A549 (cell line): ENCODE measurements around the gene MOGAT3. TPM values are rescaled to one million over a fixed set of nuclear protein-coding genes. Genes with fewer than 3 reads are reported as not detected.
A peak's percentile ranks its signal among the peaks of the same experiment; 100 is the strongest.

Source experiments
- ATAC-seq, 2 experiments: fragments of 200-7000 bp in 1 of 2; fragments of >200 bp in 1 of 2; cut with Nextera tagmentation in 1 of 2; cut with Tn5 transposase in 1 of 2; 3 replicates each; pipeline versions ENCODE4 v1.8.0 to v1.9.1; 2018 to 2020; ENCODE audit warnings: mild to moderate bottlenecking in 1 of 2, moderate library complexity in 1 of 2
- CTCF ChIA-PET: fragments of 300-600 bp; sonication (Branson Sonifier 250); formaldehyde crosslinking; extraction: SDS; loops from one replicate; lab custom pipeline; 2021; ENCODE audit warnings: antibody characterized with exemption, inconsistent platforms; lab: Yijun Ruan, JAX
- POLR2A ChIA-PET: fragments of 350-600 bp; formaldehyde crosslinking; extraction: SDS; loops from one replicate; lab custom pipeline; 2021; ENCODE audit warnings: antibody characterized with exemption, inconsistent platforms; lab: Yijun Ruan, JAX
- DNase-seq, 2 experiments: peaks; one replicate each; pipeline versions ENCODE4 v3.0.0 to v3.0.0-alpha.2; 2011 to 2016; ENCODE audit warnings: low read depth in 1 of 2, low spot score in 1 of 2
- FAIRE-seq: peaks from 2 replicates; lab custom pipeline; 2011; peaks lifted over from hg19 to GRCh38; lab: Jason Lieb, UNC
- H3K27ac ChIP-seq, 2 experiments: fragments of >200 bp; sonication (Bioruptor Twin); formaldehyde crosslinking; 3 replicates each; pipeline ENCODE4 v1.5.1; 2016 to 2017
- H3K4me1 ChIP-seq: fragments of >200 bp; sonication (Bioruptor Twin); formaldehyde crosslinking; 3 replicates; pipeline ENCODE4 v1.6.1; 2016
- H3K4me2 ChIP-seq: fragments of >200 bp; sonication (Bioruptor Twin); formaldehyde crosslinking; 3 replicates; pipeline ENCODE4 v1.6.1; 2016
- H3K4me3 ChIP-seq: fragments of >200 bp; sonication (Bioruptor Twin); formaldehyde crosslinking; 3 replicates; pipeline ENCODE4 v1.5.1; 2016
- H3K9me3 ChIP-seq: fragments of >200 bp; sonication (Bioruptor Twin); formaldehyde crosslinking; 3 replicates; pipeline ENCODE4 v1.6.1; 2016
- BHLHE40 ChIP-seq: IDR thresholded peaks from 2 replicates; pipeline ENCODE4 v1.6.1; 2012; ENCODE audit warnings: low read depth, low read length, inconsistent platforms
- CBX2 ChIP-seq: fragments of 200-600 bp; sonication (generic); IDR thresholded peaks from 2 replicates; pipeline ENCODE4 v1.6.1; 2016; ENCODE audit warnings: low read depth, mild to moderate bottlenecking, borderline replicate concordance
- EHMT2 ChIP-seq: fragments of 200-600 bp; sonication (generic); IDR thresholded peaks from 2 replicates; pipeline ENCODE4 v1.6.1; 2016; ENCODE audit warnings: antibody characterized with exemption, low read depth, mild to moderate bottlenecking, moderate library complexity
- GATA3 ChIP-seq: IDR thresholded peaks from 2 replicates; pipeline ENCODE4 v1.6.1; 2012; ENCODE audit warnings: borderline replicate concordance
- HEYL ChIP-seq: fragments of 250-450 bp; sonication (Bioruptor Pico); IDR thresholded peaks from 2 replicates; pipeline ENCODE4 v1.8.0; 2021; ENCODE audit warnings: mild to moderate bottlenecking, moderate library complexity
- HOXA7 ChIP-seq: fragments of 250-450 bp; sonication (Bioruptor Pico); IDR thresholded peaks from 2 replicates; pipeline ENCODE4 v1.5.0; 2020; ENCODE audit warnings: mild to moderate bottlenecking, moderate library complexity
- HOXB13 ChIP-seq: fragments of 250-450 bp; sonication (Bioruptor Pico); IDR thresholded peaks from 2 replicates; pipeline ENCODE4 v1.5.0; 2020; ENCODE audit warnings: low read depth, mild to moderate bottlenecking, moderate library complexity
- HOXB5 ChIP-seq: fragments of 250-450 bp; sonication (Bioruptor Pico); IDR thresholded peaks from 2 replicates; pipeline ENCODE4 v1.5.0; 2020; ENCODE audit warnings: mild to moderate bottlenecking, moderate library complexity
- JUN ChIP-seq, 2 experiments: fragments of >200 bp; sonication (Bioruptor Twin); formaldehyde crosslinking; IDR thresholded peaks; 2 replicates in 1 of 2; 3 replicates in 1 of 2; pipeline ENCODE4 v1.6.1; 2016 to 2017
- KDM5A ChIP-seq: fragments of 200-600 bp; sonication (generic); IDR thresholded peaks from 2 replicates; pipeline ENCODE4 v1.6.1; 2016; ENCODE audit warnings: antibody characterized with exemption, mild to moderate bottlenecking
- MAFK ChIP-seq: fragments of 450-650 bp; IDR thresholded peaks from 2 replicates; pipeline ENCODE4 v1.6.1; 2014; ENCODE audit not compliant: partially characterized antibody
- MYC ChIP-seq: IDR thresholded peaks from 2 replicates; pipeline ENCODE4 v1.6.1; 2012; ENCODE audit warnings: mild to moderate bottlenecking, inconsistent platforms, low read length, improper control_type of control experiment, borderline replicate concordance
- NPAS2 ChIP-seq: fragments of 250-450 bp; sonication (Bioruptor Pico); IDR thresholded peaks from 2 replicates; pipeline ENCODE4 v1.8.0; 2022; ENCODE audit warnings: mild to moderate bottlenecking, moderate library complexity, borderline replicate concordance
- RCOR1 ChIP-seq: fragments of 150-350 bp; IDR thresholded peaks from 2 replicates; pipeline ENCODE4 v1.6.1; 2014; ENCODE audit warnings: antibody characterized with exemption, low read length, low read depth
- TFCP2L1 ChIP-seq: fragments of 250-450 bp; sonication (Bioruptor Pico); IDR thresholded peaks from 2 replicates; pipeline ENCODE4 v1.5.0; 2021; ENCODE audit warnings: mild to moderate bottlenecking
- TP53 ChIP-seq: fragments of 250-450 bp; sonication (Bioruptor Pico); IDR thresholded peaks from 2 replicates; pipeline ENCODE4 v1.5.0; 2021; ENCODE audit warnings: mild to moderate bottlenecking, moderate library complexity
- USF2 ChIP-seq: fragments of 450-650 bp; IDR thresholded peaks from 2 replicates; pipeline ENCODE4 v1.6.1; 2014; ENCODE audit warnings: antibody characterized with exemption
- ZSCAN20 ChIP-seq: fragments of 250-450 bp; sonication (Bioruptor Pico); IDR thresholded peaks from 2 replicates; pipeline ENCODE4 v1.8.0; 2022; ENCODE audit warnings: mild to moderate bottlenecking, moderate library complexity
- WGBS: methylation state at CpG from one replicate; pipeline ENCODE4 v1.1.6; 2017; ENCODE audit errors: missing lambda C conversion rate; 5-methylcytosine and 5-hydroxymethylcytosine counted together
- polyA plus RNA-seq, 4 experiments: library from polyadenylated mRNA; depleted of rRNA in 3 of 4; stranded (reverse); fragments of >200 nt; fragmentation: RNase III in 1 of 4; extraction: RNeasy Plus Mini Kit Qiagen cat#74134 plus additional on column Dnase treatment in 1 of 4; gene quantifications; 2 replicates in 3 of 4; 3 replicates in 1 of 4; pipeline ENCODE4 v1.2.3, GENCODE V29; 2011 to 2017
- TF ChIP-seq, protein P1 (sequence below): fragments of 250-450 bp; sonication (Bioruptor Pico); IDR thresholded peaks from 2 replicates; pipeline ENCODE4 v1.5.0; 2020; ENCODE audit warnings: low read depth, mild to moderate bottlenecking, moderate library complexity
- TF ChIP-seq, protein P2 (sequence below): IDR thresholded peaks from 2 replicates; pipeline ENCODE4 v1.6.1; 2012; ENCODE audit warnings: low read depth, borderline replicate concordance
- TF ChIP-seq, protein P3 (sequence below): IDR thresholded peaks from 2 replicates; pipeline ENCODE4 v1.6.1; 2012

The MOGAT3 gene
- polyA plus RNA-seq, 2 of the 4 experiments (the other 2 are of a cell fraction): 0.09 to 0.14 TPM

- TF ChIP-seq USF2 (no peak), RCOR1 (no peak), HEYL (no peak), KDM5A (no peak), MAFK (no peak)
- peak overlapping the region in 1 of 2 experiments; percentile 66; a peak in 2 of 6 replicates for H3K27ac ChIP-seq
- no peaks in the 10 kb centered on the region for H3K9me3 ChIP-seq
- CTCF ChIA-PET: interaction anchor here (2.3 to 2.8 kb wide), 3 partner anchors 23 to 72 kb away, joined by 9 to 17 read pairs (median 13); no protein-coding TSS in a partner anchor
- ATAC-seq: no peak
- no peak for DNase-seq
- POLR2A ChIA-PET: no interaction called here
- H3K4me3 ChIP-seq: peak overlapping the region; percentile 24; the same call in 2 of the 3 replicates
- 3% methylated on average over 18 of the region's 19 CpGs for WGBS
- H3K4me2 ChIP-seq: peak overlapping the region; percentile 98
- H3K4me1 ChIP-seq: peaks cover 84% of the 10 kb centered on the region
- no peak for FAIRE-seq
These were observed 33.8 kb downstream of the MOGAT3 start for GRCh38 chr7:101166909-101167644.

DNA sequence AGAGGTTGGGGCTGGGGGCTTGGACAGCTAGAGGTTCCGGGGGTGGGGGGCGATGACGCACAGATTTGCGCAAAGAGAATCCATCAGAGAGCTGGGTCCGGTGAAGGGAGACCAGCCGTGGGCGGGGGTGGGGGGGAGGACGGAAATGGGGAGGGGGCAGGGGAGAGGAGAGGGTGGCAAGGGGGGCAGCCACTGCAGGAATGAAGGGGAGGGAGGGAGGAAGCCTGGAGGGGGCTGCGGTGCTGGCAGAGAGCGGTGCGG is 34.3 kb downstream of the MOGAT3 start:
- 0% methylated on average over 3 of the region's 11 CpGs for WGBS
- Histone ChIP-seq H3K9me3 (no peaks in the 10 kb centered on the region), H3K4me3 (peak overlapping the region; percentile 41; the same call in 2 of the 3 replicates), H3K4me2 (peak overlapping the region; percentile 98), H3K4me1 (peaks cover 85% of the 10 kb centered on the region), H3K27ac (peak overlapping the region in 1 of 2 experiments; percentile 66; a peak in 3 of 6 replicates)
- ATAC-seq (no peak), FAIRE-seq (no peak), DNase-seq (no peak)
- TF ChIP-seq GATA3 (no peak), KDM5A (no peak)
- CTCF ChIA-PET: interaction anchor here (1.3 to 2.8 kb wide), 2 partner anchors 26 to 340 kb away, joined by 3 to 17 read pairs; partner anchors contain the start of gene EPHB4
- POLR2A ChIA-PET: no interaction called here

DNA sequence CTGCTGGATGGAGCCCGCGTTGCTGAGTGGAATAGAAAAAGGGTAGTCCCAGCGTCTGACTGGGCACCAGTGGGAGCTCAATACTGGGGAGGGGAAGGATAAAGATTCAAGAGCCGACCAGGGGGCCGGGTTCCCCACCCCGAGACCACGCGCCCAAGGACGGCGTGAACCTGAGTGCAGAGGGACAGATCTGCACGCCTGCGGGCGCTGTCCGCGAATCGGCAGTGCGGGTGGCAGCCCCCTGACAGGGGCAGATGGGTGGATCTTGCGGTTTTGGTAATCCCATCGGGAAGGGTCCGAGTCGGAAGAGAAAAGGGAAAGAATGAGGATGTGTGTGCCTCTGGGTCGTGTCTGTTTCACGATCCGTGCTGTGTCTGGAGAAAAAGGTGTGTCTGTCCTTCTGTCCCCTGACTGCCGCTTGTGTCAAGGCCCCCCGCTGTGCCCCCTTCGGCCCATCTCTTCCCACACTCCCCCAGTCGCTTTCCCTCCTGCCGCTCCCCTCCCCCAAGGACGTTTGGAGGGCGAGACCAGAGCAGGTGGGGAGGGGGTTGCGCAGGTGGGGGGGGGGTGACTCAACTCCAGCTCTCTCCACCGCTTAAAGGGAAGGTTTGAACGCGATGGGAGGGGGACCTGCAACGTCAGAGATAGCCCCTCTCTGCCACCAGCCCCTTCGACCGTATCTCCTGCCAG is 34.7 kb downstream of the MOGAT3 start:
- ATAC-seq (peak in 1 of 2 experiments; percentile 1; a peak in 2 of 6 replicates), FAIRE-seq (no peak)
- no peaks in the 10 kb centered on the region for H3K9me3 ChIP-seq
- CTCF ChIA-PET: interaction anchor here (0.8 to 16.1 kb wide), 5 partner anchors 12 to 339 kb away, joined by 3 to 235 read pairs (median 5); partner anchors contain the start of gene EPHB4
- peak overlapping the region; percentile 9 to 66; a peak in 4 of 6 replicates for H3K27ac ChIP-seq
- H3K4me3 ChIP-seq: peak overlapping the region; percentile 41
- peak overlapping the region; percentile 98 for H3K4me2 ChIP-seq
- 10% methylated on average over 27 of the region's 38 CpGs for whole genome bisulfite sequencing
- TF ChIP-seq TFCP2L1 (CRISPR knock-in tag): no peak
- TF ChIP-seq, protein P1, sequence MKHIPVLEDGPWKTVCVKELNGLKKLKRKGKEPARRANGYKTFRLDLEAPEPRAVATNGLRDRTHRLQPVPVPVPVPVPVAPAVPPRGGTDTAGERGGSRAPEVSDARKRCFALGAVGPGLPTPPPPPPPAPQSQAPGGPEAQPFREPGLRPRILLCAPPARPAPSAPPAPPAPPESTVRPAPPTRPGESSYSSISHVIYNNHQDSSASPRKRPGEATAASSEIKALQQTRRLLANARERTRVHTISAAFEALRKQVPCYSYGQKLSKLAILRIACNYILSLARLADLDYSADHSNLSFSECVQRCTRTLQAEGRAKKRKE (CRISPR knock-in tag): 0 out of 2 replicates have a peak, but pooled peaks have one; percentile 15
- no peak for TF ChIP-seq JUN (IDR thresholded peaks at IDR 0.05)
- TF ChIP-seq, all 56 proteins: peak for 1
- H3K4me1 ChIP-seq: peaks cover 86% of the 10 kb centered on the region
- POLR2A ChIA-PET: interaction anchor here (0.5 to 2.4 kb wide), 9 partner anchors 7 to 737 kb away, joined by 3 to 16 read pairs (median 3); partner anchors contain the start of genes PLOD3 and SERPINE1
- no peak for DNase-seq

- Histone ChIP-seq H3K9me3 (no peaks in the 10 kb centered on the region), H3K4me1 (peaks cover 86% of the 10 kb centered on the region), H3K4me3 (peak within 1 kb of the TSS; percentile 54), H3K27ac (peak within 1 kb of the TSS; percentile 9 to 83; a peak in 4 of 6 replicates), H3K4me2 (peak within 1 kb of the TSS; percentile 98)
- POLR2A ChIA-PET: interaction anchor here (0.5 to 2.4 kb wide), 9 partner anchors 8 to 736 kb away, joined by 3 to 16 read pairs (median 3); partner anchors contain the start of genes PLOD3 and SERPINE1
- ATAC-seq (peak; percentile 51 to 74; a peak in 5 of 6 replicates), DNase-seq (peak; percentile 92 to 96), FAIRE-seq (no peak)
- CTCF ChIA-PET: interaction anchor here (0.8 to 16.1 kb wide), 8 partner anchors 10 to 338 kb away, joined by 3 to 235 read pairs (median 4); partner anchors contain the start of gene EPHB4
- 15% methylated on average over 61 of the region's 74 CpGs for WGBS
- TF ChIP-seq, protein P2, sequence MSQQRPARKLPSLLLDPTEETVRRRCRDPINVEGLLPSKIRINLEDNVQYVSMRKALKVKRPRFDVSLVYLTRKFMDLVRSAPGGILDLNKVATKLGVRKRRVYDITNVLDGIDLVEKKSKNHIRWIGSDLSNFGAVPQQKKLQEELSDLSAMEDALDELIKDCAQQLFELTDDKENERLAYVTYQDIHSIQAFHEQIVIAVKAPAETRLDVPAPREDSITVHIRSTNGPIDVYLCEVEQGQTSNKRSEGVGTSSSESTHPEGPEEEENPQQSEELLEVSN: peak; percentile 55; the same call in 1 of the 2 replicates
- no peak for TF ChIP-seq MYC
- TF ChIP-seq HOXB13 (CRISPR knock-in tag): peak; percentile 71; the same call in 1 of the 2 replicates
- TF ChIP-seq BHLHE40: peak; percentile 36; the same call in 1 of the 2 replicates
- peak; percentile 82; the same call in 1 of the 2 replicates for TF ChIP-seq ZSCAN20 (CRISPR knock-in tag)
- TF ChIP-seq JUN (IDR thresholded peaks at IDR 0.05): peak in 1 of 2 experiments; percentile 46; a peak in 1 of 5 replicates
- peak; percentile 46; the same call in 1 of the 2 replicates for TF ChIP-seq NPAS2
- TF ChIP-seq EHMT2: 0 out of 2 replicates have a peak, but pooled peaks have one; percentile 5
- no peak for TF ChIP-seq HOXA7 (CRISPR knock-in tag)
- TF ChIP-seq, protein P3, sequence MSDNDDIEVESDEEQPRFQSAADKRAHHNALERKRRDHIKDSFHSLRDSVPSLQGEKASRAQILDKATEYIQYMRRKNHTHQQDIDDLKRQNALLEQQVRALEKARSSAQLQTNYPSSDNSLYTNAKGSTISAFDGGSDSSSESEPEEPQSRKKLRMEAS: peak; percentile 87
- peak; percentile 67; the same call in 1 of the 2 replicates for TF ChIP-seq HOXB5 (CRISPR knock-in tag)
- TF ChIP-seq TFCP2L1 (CRISPR knock-in tag): peak; percentile 90; the same call in 1 of the 2 replicates
- TF ChIP-seq TP53: 0 out of 2 replicates have a peak, but pooled peaks have one; percentile 31
- TF ChIP-seq CBX2: no peak
These were observed 35.5 kb downstream of the MOGAT3 start, which contains the start of gene VGF for GRCh38 chr7:101165075-101165957. Gene VGF (minus strand): TSS chr7:101165569. CDS start chr7:101164843, 726 bp downstream.
